Activated T-helper 1 cell treated with anti-CD3 and anti-CD28 coated beads, Interleukin-12 subunit alpha, Interleukin-12 subunit beta, Interleukin-2, Interleukin-4 antibody, amounts not matched to agents 30 ng/mL and 10 ng/mL and 1 ng/mL, durations not matched to agents 14 hours and 24 hours and 36 hours (primary cell): ENCODE data around the gene NDUFA3. TPM values are rescaled to one million over a fixed set of nuclear protein-coding genes. Genes with fewer than 3 reads are reported as not detected.
A peak's percentile ranks its signal among the peaks of the same experiment; 100 is the strongest.

Experiments
- DNase-seq: peaks from one replicate; pipeline ENCODE4 v3.0.0; 2021; ENCODE audit warnings: low spot score
- H3K27ac Mint-ChIP-seq: one replicate; pipeline ENCODE4 v1.8.0; 2021; ENCODE audit warnings: mild to moderate bottlenecking, mixed read lengths
- H3K27me3 Mint-ChIP-seq: one replicate; pipeline ENCODE4 v1.8.0; 2022; ENCODE audit warnings: mild to moderate bottlenecking, moderate library complexity, mixed read lengths; ENCODE audit not compliant: insufficient read depth
- H3K36me3 Mint-ChIP-seq: one replicate; pipeline ENCODE4 v1.8.0; 2021; ENCODE audit warnings: low read depth, mixed read lengths
- H3K4me1 Mint-ChIP-seq: one replicate; pipeline ENCODE4 v1.8.0; 2021; ENCODE audit warnings: low read depth, mixed read lengths
- H3K4me3 Mint-ChIP-seq: one replicate; pipeline ENCODE4 v1.8.0; 2021; ENCODE audit warnings: mild to moderate bottlenecking, moderate library complexity, mixed read lengths
- H3K9me3 Mint-ChIP-seq: one replicate; pipeline ENCODE4 v1.8.0; 2021; ENCODE audit warnings: mixed read lengths
- intact Hi-C: fragments of 100-400 bp; cut with micrococcal nuclease; formaldehyde crosslinking; loops from one replicate; pipeline ENCODE4 v1.15.1; 2024
- total RNA-seq: library from RNA; stranded (reverse); gene quantifications from 2 replicates; pipeline ENCODE4 v1.2.3, GENCODE V29; 2022

The NDUFA3 gene
- total RNA-seq, 1 donor from 2014 or later: 125 TPM

DNA sequence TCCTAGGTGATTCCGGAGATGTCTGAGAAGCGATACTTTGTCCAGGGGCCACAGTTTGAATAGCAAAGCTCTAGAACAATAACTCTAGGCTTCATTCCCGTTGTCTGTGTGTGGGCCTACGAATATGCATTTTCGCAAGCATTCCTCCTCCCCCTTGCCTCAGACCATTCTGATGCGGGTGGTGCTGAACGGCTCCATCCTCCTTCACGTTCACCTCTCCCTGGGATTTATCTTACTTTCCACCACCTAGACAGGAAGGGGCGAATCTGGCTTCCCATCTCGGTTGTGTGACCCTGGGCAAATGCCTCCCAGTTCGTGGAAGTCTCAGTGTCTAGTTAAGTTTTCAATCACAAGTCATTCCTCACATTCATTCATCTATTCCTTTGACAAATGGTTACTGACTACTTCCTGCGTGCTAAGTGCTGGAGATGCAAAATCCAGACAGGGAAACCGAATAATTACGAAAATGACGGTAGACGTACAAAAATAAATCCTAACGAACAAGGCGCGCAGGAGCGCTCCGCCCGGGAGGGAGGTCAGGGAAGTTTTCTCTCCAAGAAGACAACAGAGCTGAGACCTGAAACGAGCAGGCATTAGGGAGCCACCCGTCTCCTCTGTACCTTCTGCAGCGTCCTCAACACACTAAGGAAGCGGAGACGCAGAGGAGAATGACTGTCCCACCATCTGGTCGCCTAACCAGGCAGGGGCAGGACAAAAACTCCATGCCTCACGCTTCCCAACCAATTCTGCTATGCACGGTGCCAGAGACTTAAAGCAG is 33.6 kb downstream of the NDUFA3 start:
- Mint-ChIP-seq H3K4me3 (peak overlapping the region; percentile 88), H3K27me3 (no peaks in the 10 kb centered on the region), H3K36me3 (peaks cover 6% of the 10 kb centered on the region), H3K9me3 (no peaks in the 10 kb centered on the region), H3K27ac (peak overlapping the region; percentile 78), H3K4me1 (peaks cover 33% of the 10 kb centered on the region)
- intact Hi-C loops: loop anchor here (2.0 to 10.0 kb wide), 3 partner anchors 705 to 1519 kb away; partner anchors contain the start of genes U2AF2 and ZNF761
- DNase-seq: no peak

DNA sequence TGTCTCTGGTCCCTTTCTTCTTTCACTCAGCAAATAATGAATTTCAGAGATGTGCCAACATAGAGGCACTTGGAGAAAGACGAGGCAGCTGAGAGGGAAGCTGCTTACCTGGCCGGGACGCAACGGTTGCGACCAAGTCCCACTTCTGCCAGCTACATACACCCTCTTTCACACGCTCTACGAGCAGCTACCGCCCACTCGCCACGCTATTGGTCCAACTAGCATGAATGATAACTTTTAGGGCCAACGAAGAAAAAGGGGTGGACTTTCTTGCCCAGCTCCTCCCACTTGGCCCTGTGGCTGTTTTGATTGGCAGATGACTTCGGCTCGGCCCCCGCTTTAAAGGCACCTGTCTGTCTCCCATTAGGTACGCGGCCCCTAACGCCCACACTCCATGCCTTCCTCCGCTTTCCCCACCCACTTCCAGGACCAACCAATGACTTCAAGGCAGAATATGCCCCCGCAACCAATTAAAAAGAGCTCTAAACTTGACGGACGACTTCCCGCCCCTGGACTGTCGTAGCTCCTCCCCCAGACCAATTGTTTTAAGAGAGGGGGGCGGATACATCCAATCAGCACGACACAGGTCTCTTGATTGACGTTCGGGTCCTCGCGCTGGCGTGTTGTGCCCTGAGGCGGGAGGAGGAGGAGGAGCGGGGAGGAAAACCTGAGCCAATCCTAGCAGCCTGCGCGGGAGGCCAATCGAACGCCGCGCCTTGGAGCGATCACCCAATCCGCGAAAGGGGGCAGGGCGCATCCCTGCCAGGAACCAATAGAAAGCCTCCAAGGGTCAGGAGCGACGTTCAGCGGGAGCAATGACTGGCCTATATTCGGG is 34.4 kb downstream of the NDUFA3 start:
- Mint-ChIP-seq H3K27ac (peak overlapping the region; percentile 78), H3K4me1 (peaks cover 40% of the 10 kb centered on the region), H3K27me3 (no peaks in the 10 kb centered on the region), H3K36me3 (peaks cover 10% of the 10 kb centered on the region), H3K4me3 (peak overlapping the region; percentile 88), H3K9me3 (no peaks in the 10 kb centered on the region)
- intact Hi-C loops: loop anchor here (1.0 to 10.0 kb wide), 12 partner anchors 22 to 1518 kb away; partner anchors contain the start of genes LENG1, LENG8, LENG9 and MYADM
- peak; percentile 99 for DNase-seq

DNA sequence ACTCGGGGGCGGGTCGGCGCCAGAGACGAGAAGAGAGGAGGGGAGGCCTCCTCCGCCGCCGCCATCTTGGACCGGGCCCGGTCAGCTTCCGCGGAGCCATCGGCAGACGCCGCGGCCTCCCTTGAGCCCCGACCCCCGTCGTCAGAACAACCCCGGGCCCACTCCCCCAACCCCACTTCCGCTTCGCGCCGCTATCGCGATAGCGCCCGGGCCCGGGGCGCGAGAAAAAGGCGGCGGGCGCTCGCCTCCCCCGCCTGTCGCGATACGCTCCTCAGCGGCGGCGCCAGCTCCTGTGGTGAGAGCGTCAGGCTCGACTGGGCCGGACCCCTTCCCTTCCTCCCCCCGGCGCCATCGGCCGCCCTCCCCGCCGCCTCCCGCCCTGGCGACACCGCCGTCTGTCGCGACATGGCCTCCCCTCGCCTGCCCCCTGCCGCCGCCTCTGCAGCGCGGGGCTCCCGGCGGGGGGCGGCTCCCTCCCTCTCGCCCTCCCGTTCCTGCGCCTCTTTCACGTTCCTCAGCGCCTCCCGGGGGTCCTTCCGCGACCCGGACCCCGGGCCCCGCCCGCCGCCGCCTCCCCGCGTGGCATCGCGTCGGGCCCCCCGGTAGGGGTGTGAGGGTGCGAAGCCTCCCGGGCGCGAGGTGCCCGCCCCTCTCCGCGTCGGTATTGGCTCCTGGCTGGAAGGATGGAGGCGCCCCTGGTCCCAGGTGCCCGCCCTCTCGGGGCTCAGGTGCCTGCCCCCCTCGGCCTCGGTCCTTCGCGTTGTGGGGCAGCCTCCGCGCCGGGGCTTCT is 35.2 kb downstream of the NDUFA3 start, which contains the start of gene CNOT3:
Gene CNOT3, plus strand, starts transcription at position 64 of the 790 bp plus-strand sequence. CDS start 5,217 bp downstream, outside the sequence.
- H3K27me3 Mint-ChIP-seq: no peaks in the 10 kb centered on the region

DNA sequence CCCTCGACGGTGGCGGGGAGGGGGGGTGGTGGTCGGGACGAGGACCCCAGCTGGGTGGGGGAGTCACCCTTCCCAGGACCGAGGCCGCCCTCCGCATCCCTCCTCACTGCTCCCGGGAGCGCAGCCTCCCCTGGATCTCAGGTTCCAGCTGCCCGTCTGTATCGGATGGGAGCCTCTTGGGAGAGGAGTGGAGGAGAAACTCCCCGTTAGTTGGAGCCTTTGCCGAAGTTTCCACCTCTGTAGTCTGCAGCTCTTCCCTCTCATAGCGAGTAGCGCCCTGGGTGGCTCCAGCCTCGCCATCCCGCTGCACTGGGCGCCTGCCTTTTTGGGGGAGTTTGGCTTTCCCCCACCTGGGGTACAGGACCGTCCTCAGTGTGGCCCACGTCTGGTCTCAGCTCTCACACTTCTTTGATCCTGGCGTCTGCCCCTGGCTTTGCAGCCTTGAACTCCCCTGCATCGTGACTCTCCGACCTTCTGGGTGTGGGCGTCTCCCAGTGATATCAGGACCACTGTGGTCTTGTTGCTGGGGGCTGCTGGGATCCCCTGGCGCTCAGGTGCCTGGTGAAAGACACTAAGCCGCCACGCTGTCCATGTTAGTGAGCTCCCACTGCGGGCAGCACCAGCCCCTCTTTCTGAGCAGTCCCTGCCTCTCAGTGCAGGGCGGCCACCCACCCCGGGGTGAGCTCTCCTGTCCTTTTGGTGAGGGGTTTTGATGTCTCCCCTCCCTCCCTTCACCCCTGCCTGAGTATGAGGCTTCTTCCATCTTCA is 36.0 kb downstream of the NDUFA3 start:
- Mint-ChIP-seq H3K4me3 (peak overlapping the region; percentile 93), H3K9me3 (no peaks in the 10 kb centered on the region), H3K4me1 (peaks cover 42% of the 10 kb centered on the region), H3K27me3 (no peaks in the 10 kb centered on the region), H3K36me3 (peaks cover 20% of the 10 kb centered on the region), H3K27ac (peak overlapping the region; percentile 92)
- intact Hi-C loops: loop anchor here (10.0 kb wide), 1 partner anchor 1516 kb away; the partner anchor contains the start of gene U2AF2
- DNase-seq: no peak

More for the DNA sequence above, 35.2 kb downstream of the NDUFA3 start, which contains the start of gene CNOT3:
- no peak for DNase-seq
- Mint-ChIP-seq H3K4me3 (peak within 1 kb of the TSS; percentile 93), H3K27ac (peak within 1 kb of the TSS; percentile 92), H3K9me3 (no peaks in the 10 kb centered on the region), H3K4me1 (peaks cover 42% of the 10 kb centered on the region), H3K36me3 (peaks cover 14% of the 10 kb centered on the region)
- intact Hi-C loops: loop anchor here (1.0 to 10.0 kb wide), 12 partner anchors 21 to 1517 kb away; partner anchors contain the start of genes LENG1, LENG8, LENG9 and MYADM

DNA sequence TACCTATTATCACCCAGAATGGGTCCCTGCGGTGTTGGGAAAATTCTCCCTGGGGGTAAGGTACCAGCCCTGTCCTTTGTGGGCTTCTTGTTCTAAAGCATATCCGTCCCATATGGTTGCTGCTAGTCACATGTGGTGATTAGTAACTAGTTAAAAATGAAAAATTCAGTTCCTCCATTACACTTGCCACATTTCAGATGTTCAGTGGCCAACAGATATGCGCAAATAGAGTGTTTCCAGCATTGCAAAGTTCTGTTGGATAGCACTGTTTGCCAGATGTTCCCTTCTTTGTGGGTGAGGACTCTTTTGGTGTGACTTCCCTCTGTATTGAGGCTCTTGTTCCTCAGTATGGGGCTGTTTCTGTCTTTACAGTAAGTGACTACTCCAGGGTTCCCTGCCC is 38.7 kb downstream of the NDUFA3 start:
- Mint-ChIP-seq H3K9me3 (no peaks in the 10 kb centered on the region), H3K27ac (no peak overlapping the region), H3K27me3 (no peaks in the 10 kb centered on the region), H3K36me3 (peaks cover 36% of the 10 kb centered on the region), H3K4me3 (no peak overlapping the region), H3K4me1 (peaks cover 35% of the 10 kb centered on the region)
- intact Hi-C loops: no loop called here
- no peak for DNase-seq

DNA sequence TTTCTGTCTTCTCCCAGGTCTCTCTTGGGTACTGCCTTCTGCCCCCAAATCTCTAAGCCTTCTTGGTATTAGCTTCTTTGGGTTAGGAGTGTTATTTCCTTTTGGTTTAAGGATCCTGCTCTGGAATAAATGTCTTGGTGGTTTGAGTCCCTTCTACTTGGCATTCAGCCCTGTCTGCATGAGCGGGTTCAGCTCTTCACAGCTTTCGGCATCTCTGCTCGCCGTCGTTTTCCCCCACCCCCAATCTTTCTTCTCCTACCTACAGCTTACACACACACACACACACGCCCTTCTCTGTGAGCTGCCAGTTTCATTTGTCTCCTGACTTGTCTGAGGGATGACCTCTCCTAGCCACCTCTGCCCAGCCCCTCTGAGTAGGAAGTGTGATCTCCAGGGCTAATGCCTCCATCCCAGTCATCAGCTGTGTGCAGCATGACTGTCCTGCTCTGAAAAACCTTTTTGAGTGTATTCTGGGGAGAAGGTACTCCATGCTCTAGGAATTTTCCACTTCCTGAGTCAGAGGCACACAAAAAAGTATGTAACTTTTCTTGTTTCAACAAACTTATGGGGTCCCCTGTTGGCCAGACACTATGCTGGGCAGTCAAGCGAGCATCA is 39.6 kb downstream of the NDUFA3 start:
- DNase-seq: no peak

DNA sequence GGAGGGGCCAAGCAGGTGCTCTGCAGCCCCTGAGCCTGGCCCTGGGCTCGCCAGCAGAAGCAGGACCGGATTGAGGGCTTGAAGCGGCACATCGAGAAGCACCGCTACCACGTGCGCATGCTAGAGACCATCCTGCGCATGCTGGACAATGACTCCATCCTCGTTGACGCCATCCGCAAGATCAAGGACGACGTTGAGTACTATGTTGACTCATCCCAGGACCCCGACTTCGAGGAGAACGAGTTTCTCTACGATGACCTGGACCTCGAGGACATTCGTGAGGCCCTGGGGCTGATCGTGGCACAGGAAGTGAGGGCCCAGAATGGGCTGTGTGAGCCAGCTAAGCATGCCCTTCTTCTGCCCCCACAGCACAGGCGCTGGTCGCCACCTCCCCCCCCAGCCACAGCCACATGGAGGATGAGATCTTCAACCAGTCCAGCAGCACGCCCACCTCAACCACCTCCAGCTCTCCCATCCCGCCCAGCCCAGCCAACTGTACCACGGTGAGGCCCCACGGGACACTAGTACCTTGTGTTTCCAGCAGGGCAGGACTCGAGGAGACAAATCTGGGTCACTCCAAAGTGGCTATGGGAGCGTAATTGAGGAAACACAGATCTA is 43.0 kb downstream of the NDUFA3 start:
- peaks cover 58% of the 10 kb centered on the region for H3K36me3 Mint-ChIP-seq
- intact Hi-C loops: no loop called here
- H3K4me1 Mint-ChIP-seq: peaks cover 11% of the 10 kb centered on the region
- H3K27me3 Mint-ChIP-seq: no peaks in the 10 kb centered on the region
- H3K9me3 Mint-ChIP-seq: no peaks in the 10 kb centered on the region
- H3K27ac Mint-ChIP-seq: no peak overlapping the region
- DNase-seq: no peak
- H3K4me3 Mint-ChIP-seq: no peak overlapping the region

More for the DNA sequence above, 39.6 kb downstream of the NDUFA3 start:
- Mint-ChIP-seq H3K36me3 (peaks cover 45% of the 10 kb centered on the region), H3K4me1 (peaks cover 28% of the 10 kb centered on the region), H3K27me3 (no peaks in the 10 kb centered on the region), H3K9me3 (no peaks in the 10 kb centered on the region), H3K27ac (peak overlapping the region; percentile 9), H3K4me3 (no peak overlapping the region)
- intact Hi-C loops: no loop called here

DNA sequence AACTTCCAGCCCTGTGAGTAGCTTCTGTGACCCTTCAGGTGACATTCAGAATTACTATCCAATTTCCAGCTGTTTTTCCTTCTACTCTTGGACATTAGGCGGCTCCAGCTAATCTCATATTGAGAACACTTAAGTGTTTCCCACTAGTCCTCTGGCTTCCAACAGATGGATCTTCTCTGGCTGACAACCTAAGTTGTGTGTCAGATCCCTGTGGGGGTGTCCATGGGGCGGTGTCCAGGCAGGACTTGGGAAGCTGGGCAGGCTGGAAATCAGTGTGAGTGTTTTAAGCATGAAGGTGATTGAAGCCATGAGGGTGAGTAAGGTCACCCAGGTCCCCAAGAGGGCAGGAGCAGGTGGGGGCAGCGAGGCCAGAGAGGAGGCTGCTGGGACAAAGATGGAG is 45.0 kb downstream of the NDUFA3 start:
- Mint-ChIP-seq H3K36me3 (peaks cover 60% of the 10 kb centered on the region), H3K4me3 (no peak overlapping the region), H3K27me3 (no peaks in the 10 kb centered on the region), H3K27ac (no peak overlapping the region), H3K9me3 (no peaks in the 10 kb centered on the region), H3K4me1 (no peaks in the 10 kb centered on the region)
- intact Hi-C loops: no loop called here
- no peak for DNase-seq

DNA sequence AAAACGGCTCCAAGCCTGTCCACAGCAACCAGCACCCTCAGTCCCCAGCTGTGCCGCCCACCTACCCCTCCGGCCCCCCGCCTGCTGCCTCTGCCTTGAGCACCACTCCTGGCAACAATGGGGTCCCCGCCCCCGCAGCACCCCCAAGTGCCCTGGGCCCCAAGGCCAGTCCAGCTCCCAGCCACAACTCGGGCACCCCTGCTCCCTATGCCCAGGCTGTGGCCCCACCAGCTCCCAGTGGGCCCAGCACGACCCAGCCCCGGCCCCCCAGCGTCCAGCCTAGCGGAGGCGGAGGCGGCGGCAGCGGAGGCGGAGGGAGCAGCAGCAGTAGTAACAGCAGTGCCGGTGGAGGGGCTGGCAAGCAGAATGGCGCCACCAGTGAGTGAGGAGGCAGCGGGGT is 45.5 kb downstream of the NDUFA3 start:
- no peak overlapping the region for H3K4me3 Mint-ChIP-seq
- no peaks in the 10 kb centered on the region for H3K9me3 Mint-ChIP-seq
- no peak overlapping the region for H3K27ac Mint-ChIP-seq
- DNase-seq: no peak
- intact Hi-C loops: no loop called here
- H3K27me3 Mint-ChIP-seq: no peaks in the 10 kb centered on the region
- peaks cover 58% of the 10 kb centered on the region for H3K36me3 Mint-ChIP-seq
- no peaks in the 10 kb centered on the region for H3K4me1 Mint-ChIP-seq

DNA sequence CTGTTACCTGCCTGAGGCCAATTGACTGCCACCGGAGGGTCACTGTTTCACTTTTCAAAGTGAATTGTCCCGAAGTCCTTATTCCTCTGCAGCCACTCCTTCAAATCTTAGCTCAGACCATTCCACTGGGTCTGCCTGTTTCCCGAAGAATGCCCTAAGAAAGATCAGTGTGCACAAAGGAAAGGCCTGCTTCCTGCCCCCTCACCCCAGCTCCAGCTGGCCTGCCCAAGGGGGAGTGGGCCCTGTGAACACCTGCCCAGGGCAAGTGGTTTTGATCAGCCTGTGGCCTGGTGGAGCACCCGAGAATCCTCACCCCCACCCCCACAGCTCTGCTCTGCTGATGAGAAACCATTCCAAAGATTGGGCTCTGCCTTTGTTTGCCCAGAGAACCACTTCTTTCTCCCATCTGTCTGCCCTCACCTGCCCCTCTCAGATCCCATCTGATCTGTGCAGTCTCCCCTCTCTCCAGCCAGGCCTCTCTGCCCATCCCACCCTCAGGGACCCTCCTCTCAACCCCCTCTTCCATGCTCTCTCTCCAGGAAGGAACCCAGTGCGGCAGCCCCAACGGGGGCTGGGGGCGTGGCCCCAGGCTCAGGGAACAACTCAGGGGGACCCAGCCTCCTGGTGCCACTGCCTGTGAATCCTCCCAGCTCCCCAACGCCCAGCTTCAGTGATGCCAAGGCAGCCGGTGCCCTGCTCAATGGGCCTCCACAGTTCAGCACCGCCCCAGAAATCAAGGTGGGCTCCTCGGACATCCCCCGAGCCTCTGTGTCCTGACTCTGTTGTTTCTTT is 46.6 kb downstream of the NDUFA3 start:
- intact Hi-C loops: no loop called here
- DNase-seq: no peak
- Mint-ChIP-seq H3K4me1 (peaks cover 5% of the 10 kb centered on the region), H3K9me3 (no peaks in the 10 kb centered on the region), H3K4me3 (no peak overlapping the region), H3K36me3 (peaks cover 58% of the 10 kb centered on the region), H3K27me3 (no peaks in the 10 kb centered on the region), H3K27ac (no peak overlapping the region)
